Stimulated activated CD4-positive, alpha-beta T cell treated with anti-CD3 and anti-CD28 coated beads, Interleukin-15, amount 100 ng/mL, for 48 hours (primary cell): Measurements from ENCODE around the gene HOXD13.
A peak's percentile ranks its signal among the peaks of the same experiment; 100 is the strongest.

Experiments used
- DNase-seq, 2 donors: peaks; one replicate each; pipeline ENCODE4 v3.0.0-alpha.2; 2020; ENCODE audit warnings: low read depth in 2 of 2

Gene HOXD13

DNA sequence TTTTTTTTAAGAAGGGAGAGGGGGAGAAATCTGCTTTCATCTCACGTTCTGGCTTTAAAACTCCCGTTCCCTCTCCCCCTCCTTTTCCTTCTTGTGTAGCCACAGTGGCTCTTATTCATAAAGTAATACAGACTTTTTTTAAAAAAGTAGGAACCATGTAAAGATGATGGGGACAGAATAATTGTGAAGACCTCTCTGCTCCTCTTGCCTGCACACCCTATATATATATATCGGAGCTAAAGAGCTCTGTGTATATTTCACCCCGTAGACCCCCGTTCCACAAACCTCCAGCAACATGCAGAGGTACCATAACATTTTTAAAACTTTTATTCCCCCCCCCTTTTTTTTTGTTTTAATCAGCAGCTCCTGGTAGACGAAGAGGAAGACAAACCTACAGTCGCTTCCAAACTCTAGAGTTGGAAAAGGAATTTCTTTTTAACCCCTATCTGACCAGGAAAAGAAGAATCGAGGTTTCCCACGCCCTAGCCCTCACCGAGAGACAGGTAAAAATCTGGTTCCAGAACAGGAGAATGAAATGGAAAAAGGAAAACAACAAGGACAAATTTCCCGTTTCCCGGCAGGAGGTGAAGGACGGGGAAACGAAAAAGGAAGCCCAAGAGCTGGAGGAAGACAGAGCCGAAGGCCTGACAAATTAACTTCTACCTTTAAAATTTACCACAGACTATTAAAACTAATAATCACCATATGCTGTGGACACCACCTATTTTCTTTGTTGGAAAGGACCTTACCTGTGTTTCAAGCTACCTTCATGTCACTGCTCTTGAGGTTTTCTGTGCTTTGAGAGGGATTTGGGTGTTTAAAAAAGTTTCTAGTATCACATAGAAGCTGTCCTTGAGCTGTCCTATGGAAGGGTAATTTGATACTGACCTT lies 38.7 kb downstream of the HOXD13 start:
- DNase-seq: no peak

DNA sequence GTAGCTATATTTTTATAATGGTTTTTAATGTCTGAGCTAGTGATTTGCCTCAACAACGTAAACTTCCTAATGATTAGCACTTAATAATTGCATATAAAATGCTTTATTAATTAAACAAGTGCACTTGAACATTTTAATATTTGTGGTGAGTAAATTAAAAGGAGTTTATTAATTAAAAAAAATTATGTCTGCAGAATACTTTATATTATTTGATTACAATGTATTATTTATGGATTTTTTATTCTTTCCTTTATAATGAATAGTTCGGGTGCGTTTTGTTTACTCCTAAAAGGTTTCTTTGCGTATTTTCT lies 39.3 kb downstream of the HOXD13 start:
- DNase-seq: no peak

GRCh38 chr2:176132205-176133171 lies 40.0 kb downstream of the HOXD13 start:
- no peak for DNase-seq

DNA sequence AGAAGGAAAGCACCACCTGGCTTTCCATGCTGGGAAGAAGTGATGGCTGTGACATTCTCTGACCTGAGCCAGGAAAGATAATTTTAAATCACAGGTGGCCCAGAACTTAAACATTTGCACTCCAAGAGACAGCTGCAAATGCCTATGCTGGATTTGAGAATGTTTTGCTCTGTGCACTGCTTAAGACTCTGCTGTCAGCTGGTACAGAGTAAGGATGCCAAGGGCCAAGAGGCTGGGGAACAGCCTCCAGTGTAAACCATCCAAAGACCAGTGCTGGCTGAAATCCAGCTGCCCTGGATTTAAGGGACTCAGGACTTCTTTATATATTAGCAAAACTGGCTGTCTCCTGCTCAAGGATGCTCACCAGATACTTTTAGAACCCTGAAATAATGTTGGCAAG lies 40.9 kb downstream of the HOXD13 start:
- DNase-seq: no peak

GRCh38 chr2:176134035-176134434 lies 41.5 kb downstream of the HOXD13 start:
- no peak for DNase-seq

DNA sequence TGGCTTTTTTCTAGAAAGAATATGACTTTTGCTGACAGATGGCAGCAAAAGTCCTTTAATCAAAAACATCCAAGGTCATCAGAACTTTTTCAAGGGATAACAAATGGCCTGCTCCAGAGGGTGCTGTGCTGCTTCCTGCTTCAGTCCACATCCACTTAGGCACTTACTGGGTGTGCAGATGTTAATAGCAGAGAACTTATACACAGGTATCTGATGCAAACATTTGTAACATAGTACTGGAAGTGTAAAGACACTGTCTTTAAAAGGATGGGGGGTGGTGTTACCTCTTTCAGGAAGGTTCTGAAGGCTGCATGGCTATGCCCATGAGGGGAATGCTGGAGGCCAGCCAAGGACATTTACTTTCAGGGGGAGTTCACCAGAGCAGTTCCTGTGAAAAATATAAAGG lies 42.5 kb downstream of the HOXD13 start:
- no peak for DNase-seq

- DNase-seq: no peak
Measured at GRCh38 chr2:176136374-176137251, 44.1 kb downstream of the HOXD13 start.

DNA sequence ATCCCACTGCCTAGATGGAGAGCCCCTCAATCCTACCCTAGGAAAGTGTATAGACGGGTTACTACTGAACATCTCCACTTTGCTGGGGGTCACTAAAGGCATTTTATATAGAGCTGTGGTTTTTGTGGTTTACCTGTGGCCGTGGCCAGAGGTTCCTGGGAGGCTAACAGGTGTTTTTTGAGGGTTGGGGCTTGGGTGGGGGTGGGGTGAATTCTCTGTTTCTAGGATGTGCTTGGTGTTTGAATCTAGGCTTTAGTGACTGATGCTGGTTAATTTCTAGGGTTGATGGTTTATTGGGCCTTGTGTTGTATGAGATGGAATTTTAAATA lies 44.7 kb downstream of the HOXD13 start:
- no peak for DNase-seq

GRCh38 chr2:176137906-176138305 lies 45.4 kb downstream of the HOXD13 start:
- no peak for DNase-seq

DNA sequence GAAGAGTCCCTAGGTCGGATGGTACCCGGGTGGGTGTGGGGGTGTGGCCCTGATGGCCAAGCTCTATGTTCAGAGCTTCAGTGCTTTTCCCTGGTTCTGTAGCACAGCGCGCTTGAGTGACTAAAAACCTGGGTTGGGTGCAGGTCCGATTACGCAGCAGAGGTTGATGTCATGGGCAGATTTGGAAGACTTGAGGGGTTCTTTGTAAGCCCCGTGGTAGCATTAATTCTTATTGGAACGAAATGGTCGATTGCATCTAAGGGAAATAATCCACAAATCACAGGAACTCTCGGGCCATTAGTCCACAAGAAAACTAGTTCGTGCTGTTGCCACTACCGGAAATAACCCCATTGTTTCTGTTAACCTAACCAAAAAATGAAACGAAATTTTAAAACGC lies 46.0 kb downstream of the HOXD13 start:
- no peak for DNase-seq

- no peak for DNase-seq
Measured at GRCh38 chr2:176138923-176139660, 46.6 kb downstream of the HOXD13 start.

DNA sequence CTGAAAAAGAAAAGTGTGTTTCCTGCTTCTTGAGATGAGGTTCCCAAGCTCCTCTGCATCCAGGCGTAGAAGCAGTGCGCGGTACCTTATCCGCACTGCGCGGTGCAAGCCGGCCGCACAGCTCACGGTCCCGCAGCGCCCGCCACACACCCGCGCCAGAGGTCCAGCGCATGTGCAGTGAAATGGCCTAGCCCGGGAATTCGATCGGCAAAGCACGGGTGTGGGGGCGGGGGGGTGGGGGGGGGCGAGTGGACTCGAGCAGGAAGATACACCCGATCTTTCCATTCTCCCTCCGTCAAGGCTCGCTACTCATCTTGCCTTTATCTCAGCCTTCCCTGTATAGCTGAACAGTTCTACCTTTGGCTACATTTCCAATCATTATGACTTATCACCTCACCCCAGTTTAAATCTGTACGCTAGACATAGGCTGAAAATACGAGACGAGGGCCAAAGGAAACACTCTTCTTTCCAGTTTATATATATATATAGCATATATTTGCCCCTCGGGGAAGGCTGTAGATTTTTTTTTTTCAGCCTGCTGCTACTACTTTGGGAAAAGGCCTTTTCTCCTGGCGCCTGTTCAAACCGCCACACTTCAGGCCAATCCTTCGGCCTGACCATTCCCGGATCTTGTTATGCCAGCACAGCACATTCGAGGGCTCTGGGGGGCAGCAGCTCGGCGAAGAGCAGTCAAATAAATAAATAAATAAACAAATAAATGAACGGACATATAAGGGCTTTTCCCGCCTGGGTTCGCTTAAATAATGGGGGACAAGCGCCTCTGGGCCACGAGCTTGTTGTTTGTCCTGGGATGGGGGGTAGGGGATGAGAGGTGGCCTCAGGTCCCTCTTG lies 47.4 kb downstream of the HOXD13 start:
- no peak for DNase-seq

DNA sequence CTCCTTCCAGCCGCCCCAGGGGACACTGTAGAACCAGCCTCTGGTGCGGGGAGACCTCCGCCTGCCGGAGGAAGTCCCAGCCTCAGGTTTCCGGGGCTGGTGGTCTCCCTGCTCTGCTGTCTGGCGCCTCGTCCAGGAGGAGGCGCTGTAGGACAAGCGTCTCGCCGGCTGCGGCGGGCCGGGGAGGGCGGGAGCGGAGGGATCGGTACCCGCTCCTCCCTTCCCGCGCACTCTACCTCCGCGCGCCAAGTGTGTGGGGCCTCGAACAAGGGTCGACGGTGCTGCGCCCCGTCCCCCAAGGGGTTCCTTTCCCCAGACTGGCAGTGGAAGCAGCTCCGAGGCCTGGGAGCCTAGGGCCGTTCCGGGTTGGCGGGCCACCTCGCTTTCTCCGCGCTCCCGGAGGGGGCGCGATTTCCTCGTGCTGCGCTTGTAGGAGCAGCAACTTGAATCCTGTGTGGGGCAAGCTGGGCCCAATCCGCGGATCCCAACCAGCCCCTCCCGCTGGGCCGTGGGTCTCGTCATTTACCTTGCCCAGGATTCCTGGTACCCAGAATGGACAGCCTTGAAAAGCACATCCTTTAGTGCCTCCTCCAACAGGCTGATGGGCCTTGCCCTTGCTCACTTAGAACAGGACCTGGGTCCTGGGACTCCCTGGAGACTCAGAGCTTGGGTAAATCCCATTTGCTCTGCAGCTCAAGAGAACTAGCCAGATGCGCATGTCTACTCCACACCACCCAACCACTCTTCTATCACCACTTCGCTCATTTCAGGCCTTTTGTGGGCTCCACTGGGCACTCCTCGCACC lies 48.2 kb downstream of the HOXD13 start:
- peak; percentile 52 to 65 for DNase-seq

DNA sequence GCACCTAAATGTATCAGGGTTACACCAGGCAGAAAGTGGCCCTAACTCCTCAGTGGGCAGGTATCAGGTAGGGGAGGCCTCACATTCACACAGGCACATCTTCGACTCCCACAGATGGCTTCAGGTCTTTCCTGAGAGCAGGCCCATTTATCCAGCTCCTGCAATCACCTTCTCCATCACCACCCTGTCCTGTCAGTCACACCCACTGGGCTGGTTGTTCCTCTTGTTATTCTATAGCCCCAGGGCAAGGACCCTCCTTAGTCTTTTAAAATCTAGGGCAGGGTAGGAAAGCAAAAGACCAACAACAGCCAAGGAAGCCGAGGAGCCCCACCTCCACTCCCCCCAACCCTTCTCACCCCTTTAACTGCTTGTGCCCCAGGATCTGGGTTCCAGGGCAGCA lies 49.8 kb downstream of the HOXD13 start:
- DNase-seq: no peak
